Measurements from ENCODE around the gene E2F8. TPM values are rescaled to one million over a fixed set of nuclear protein-coding genes. Genes with fewer than 3 reads are reported as not detected.

Gene E2F8
- total RNA-seq, 4 donors from 2014 or later, result 0.64 to 1.2 (median 1.2) TPM; not detected in 1

GRCh38 chr11:19199048-19199447 lies 41.7 kb downstream of the E2F8 start:
- Histone ChIP-seq H3K4me3 (no peak overlapping the region), H3K36me3 (no peaks in the 10 kb centered on the region), H3K4me1 (peaks cover 0 to 19% (median 5%) of the 10 kb centered on the region in 4 donors), H3K9me3 (no peaks in the 10 kb centered on the region), H3K27ac (no peak overlapping the region), H3K27me3 (no peaks in the 10 kb centered on the region)
- DNase-seq, result no peak
- 75% methylated on average over 7 of the region's 7 CpGs; no CpG with 5 or more reads in 1 of the 2 donors for WGBS, 2 donors (ENCODE audit: low coverage in 1 of 2)
- in situ Hi-C loops (cut with MboI; ENCODE audit: low pct_ligation_motif_present in 1 of 4, low pct_unique_long_range_greater_than_20kb in 1 of 4, low sequenced_read_pairs in 3 of 4) (no loop called here), intact Hi-C loops (cut with DNase I; ENCODE audit: low total_unique reads) (no loop called here)
- TF ChIP-seq CTCF (IDR thresholded peaks at IDR 0.05), result no peak
- no peak for TF ChIP-seq POLR2AphosphoS5 (IDR thresholded peaks at IDR 0.05)
- TF ChIP-seq EP300 (IDR thresholded peaks at IDR 0.05; ENCODE audit: low read depth), result no peak
- TF ChIP-seq POLR2A (IDR thresholded peaks at IDR 0.05), result no peak

DNA sequence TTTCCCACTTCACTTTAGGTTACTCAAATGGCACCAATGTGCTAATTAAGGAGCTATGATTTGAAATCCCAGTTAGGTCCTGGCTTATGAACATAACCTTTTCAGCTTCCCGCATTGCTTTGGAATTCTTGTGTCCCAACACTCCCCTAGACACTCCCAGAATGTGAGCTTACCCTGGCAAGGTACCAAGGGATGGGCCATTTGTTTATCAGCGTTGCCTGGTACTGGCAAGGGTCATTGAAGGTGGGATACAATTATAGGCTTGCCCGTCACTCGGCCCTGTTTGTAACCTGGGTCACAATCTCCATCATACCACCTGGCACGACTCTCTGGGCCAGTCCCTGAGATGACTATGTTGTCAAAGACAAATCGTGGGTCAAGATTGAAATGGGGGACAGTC lies 44.3 kb downstream of the E2F8 start:
- Histone ChIP-seq H3K27ac (no peak overlapping the region), H3K36me3 (no peaks in the 10 kb centered on the region), H3K4me3 (no peak overlapping the region), H3K27me3 (no peaks in the 10 kb centered on the region), H3K9me3 (no peaks in the 10 kb centered on the region), H3K4me1 (peaks cover 0 to 19% (median 5%) of the 10 kb centered on the region in 4 donors)
- DNase-seq, result peak; percentile 53
- in situ Hi-C loops (cut with MboI; ENCODE audit: low pct_ligation_motif_present in 1 of 4, low pct_unique_long_range_greater_than_20kb in 1 of 4, low sequenced_read_pairs in 3 of 4), result no loop called here
- TF ChIP-seq CTCF (IDR thresholded peaks at IDR 0.05) (no peak), POLR2A (IDR thresholded peaks at IDR 0.05) (no peak), EP300 (IDR thresholded peaks at IDR 0.05; ENCODE audit: low read depth) (no peak)
- 20 to 52% methylated on average over 1 to 6 of the region's 6 CpGs for WGBS, 2 donors (ENCODE audit: low coverage in 1 of 2)
- intact Hi-C loops (cut with DNase I; ENCODE audit: low total_unique reads), result no loop called here

DNA sequence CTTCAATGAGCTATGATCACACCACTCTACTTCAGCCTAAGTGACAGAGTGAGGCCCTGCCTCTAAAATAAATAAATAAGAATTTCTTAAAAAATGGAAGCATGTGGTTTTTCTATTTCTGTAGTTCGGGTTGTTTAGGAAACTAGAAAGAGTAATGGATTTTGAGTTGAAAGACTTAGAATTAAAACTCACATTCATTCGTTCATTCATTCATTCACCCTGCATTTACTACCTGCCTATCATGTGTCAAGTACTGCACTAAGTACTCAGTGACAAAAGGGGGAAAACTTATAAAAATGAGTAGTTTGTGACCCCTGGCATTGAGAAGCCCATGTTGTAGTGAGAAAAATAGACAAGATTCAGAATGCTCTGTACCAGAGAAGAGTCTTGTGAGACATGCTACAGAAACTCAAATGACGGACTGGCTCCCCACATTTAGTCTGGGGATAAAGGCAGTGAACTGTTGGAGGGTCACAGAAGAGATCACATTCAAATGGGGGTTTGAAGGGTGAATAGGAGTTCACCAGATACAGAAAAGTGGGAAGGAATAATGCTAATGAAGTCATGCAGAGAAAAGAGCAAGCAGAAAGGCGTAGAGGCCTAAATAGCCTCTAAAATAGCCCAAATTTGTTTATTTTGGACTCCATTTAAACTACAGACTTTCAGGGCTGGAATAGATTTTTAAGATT lies 46.0 kb downstream of the E2F8 start:
- intact Hi-C loops (cut with DNase I; ENCODE audit: low total_unique reads), result no loop called here

GRCh38 chr11:19193916-19194315 lies 46.8 kb downstream of the E2F8 start:
- Histone ChIP-seq H3K36me3 (no peaks in the 10 kb centered on the region), H3K27me3 (no peaks in the 10 kb centered on the region), H3K4me1 (peaks cover 0 to 5% (median 0%) of the 10 kb centered on the region in 4 donors), H3K4me3 (no peak overlapping the region), H3K27ac (no peak overlapping the region), H3K9me3 (no peaks in the 10 kb centered on the region)
- 83% methylated on average over 2 of the region's 2 CpGs; no CpG with 5 or more reads in 1 of the 2 donors for WGBS, 2 donors (ENCODE audit: low coverage in 1 of 2)
- TF ChIP-seq EP300 (IDR thresholded peaks at IDR 0.05; ENCODE audit: low read depth), result no peak
- intact Hi-C loops (cut with DNase I; ENCODE audit: low total_unique reads), result no loop called here
- DNase-seq, result no peak
- in situ Hi-C loops (cut with MboI; ENCODE audit: low pct_ligation_motif_present in 1 of 4, low pct_unique_long_range_greater_than_20kb in 1 of 4, low sequenced_read_pairs in 3 of 4), result no loop called here

More for the DNA sequence above, 46.0 kb downstream of the E2F8 start:
- Histone ChIP-seq H3K36me3 (no peaks in the 10 kb centered on the region), H3K27me3 (no peaks in the 10 kb centered on the region), H3K27ac (no peak overlapping the region), H3K9me3 (no peaks in the 10 kb centered on the region), H3K4me3 (no peak overlapping the region), H3K4me1 (peaks cover 0 to 9% (median 0%) of the 10 kb centered on the region in 4 donors)
- no peak for TF ChIP-seq POLR2A (IDR thresholded peaks at IDR 0.05)
- no peak for TF ChIP-seq POLR2AphosphoS5 (IDR thresholded peaks at IDR 0.05)
- no peak for TF ChIP-seq CTCF (IDR thresholded peaks at IDR 0.05)
- TF ChIP-seq EP300 (IDR thresholded peaks at IDR 0.05; ENCODE audit: low read depth), result no peak
- WGBS, 2 donors (ENCODE audit: low coverage in 1 of 2), result 85 to 91% methylated on average over 4 of the region's 4 CpGs
- in situ Hi-C loops (cut with MboI; ENCODE audit: low pct_ligation_motif_present in 1 of 4, low pct_unique_long_range_greater_than_20kb in 1 of 4, low sequenced_read_pairs in 3 of 4), result no loop called here
- no peak for DNase-seq
